ENCODE data around the gene RUFY1. TPM values are rescaled to one million over a fixed set of nuclear protein-coding genes. Genes with fewer than 3 reads are reported as not detected.
"Not testable (repeated sequence)": the region's sequence is repeated elsewhere in the genome, so short reads cannot be mapped to it uniquely, and the experiment has no call there.

Gene RUFY1
- total RNA-seq, 1 donor, result 53.0 TPM

DNA sequence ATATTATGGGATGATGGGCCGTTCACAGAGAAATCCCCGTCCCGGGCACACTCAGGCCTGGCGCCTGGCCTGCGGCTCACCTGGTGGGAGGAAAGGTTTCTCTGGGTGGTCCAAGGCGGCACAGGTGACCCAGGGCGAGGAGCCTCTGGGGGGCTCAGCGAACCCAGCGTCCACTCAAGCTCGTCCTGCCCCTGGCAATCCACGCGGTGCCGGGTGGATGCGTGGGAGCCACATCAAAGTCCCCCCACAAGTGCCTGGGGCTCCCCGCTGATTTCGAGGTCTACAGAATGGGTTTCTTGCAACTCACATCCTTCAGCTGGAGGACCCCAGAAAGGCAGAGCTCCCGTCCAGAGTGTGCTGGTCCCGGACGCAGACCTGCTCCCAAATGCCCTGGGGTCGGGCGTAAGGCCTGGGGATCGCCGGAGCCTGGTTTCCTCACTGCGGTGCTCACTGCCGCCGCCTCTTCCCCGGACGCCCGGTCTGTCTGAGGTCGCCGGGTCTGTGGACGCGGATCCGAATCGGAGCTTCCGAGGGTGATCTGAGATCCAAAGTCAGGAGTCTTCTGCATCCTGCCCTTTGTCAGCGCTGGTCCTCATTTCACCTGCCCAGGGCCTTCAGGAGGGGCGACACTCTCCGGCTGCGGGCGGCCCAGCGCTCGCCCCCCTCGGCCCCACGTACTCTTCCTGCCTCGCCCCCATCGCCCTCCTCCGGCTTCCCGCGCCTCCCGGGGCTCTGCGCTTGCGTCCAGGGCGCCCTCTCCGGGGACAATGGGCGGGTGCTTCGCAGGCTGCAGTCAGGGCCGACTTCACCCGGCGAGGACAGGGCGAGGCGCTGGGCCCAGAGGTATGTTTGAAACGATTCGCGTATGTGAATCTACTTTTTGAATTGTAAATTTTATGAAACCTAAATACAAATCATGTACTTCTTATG is 20.0 kb upstream of the RUFY1 start:
- H3K4me3 ChIP-seq (ENCODE audit: low read depth, low read length), result no peak overlapping the region
- TF ChIP-seq, protein P1, sequence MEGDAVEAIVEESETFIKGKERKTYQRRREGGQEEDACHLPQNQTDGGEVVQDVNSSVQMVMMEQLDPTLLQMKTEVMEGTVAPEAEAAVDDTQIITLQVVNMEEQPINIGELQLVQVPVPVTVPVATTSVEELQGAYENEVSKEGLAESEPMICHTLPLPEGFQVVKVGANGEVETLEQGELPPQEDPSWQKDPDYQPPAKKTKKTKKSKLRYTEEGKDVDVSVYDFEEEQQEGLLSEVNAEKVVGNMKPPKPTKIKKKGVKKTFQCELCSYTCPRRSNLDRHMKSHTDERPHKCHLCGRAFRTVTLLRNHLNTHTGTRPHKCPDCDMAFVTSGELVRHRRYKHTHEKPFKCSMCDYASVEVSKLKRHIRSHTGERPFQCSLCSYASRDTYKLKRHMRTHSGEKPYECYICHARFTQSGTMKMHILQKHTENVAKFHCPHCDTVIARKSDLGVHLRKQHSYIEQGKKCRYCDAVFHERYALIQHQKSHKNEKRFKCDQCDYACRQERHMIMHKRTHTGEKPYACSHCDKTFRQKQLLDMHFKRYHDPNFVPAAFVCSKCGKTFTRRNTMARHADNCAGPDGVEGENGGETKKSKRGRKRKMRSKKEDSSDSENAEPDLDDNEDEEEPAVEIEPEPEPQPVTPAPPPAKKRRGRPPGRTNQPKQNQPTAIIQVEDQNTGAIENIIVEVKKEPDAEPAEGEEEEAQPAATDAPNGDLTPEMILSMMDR (IDR thresholded peaks at IDR 0.05; ENCODE audit: insufficient read depth, low read length), result peak; percentile 23
- DNase-seq (ENCODE audit: low read depth), result no peak

DNA sequence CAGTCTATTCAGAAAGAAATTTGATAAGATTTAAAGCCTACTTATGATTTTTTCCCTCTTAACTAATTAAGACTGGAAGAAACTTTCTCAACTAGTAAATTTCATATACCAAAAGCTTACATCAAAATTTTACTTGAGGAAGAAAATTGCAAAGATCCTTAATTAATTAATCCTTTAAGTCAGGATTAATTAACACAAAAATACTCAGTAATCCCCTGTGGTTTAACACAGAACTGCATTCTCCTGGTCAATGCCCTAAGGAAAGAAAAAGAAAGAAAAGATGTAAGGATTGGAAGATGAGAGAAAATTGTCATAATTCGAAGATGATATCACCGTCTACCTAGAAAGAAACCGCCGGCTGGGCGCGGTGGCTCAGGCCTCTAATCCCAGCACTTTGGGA is 17.3 kb upstream of the RUFY1 start:
- no peak overlapping the region for H3K4me3 ChIP-seq (ENCODE audit: low read depth, low read length)
- TF ChIP-seq, protein P1 (IDR thresholded peaks at IDR 0.05; ENCODE audit: insufficient read depth, low read length), result no peak
- DNase-seq (ENCODE audit: low read depth), result no peak

DNA sequence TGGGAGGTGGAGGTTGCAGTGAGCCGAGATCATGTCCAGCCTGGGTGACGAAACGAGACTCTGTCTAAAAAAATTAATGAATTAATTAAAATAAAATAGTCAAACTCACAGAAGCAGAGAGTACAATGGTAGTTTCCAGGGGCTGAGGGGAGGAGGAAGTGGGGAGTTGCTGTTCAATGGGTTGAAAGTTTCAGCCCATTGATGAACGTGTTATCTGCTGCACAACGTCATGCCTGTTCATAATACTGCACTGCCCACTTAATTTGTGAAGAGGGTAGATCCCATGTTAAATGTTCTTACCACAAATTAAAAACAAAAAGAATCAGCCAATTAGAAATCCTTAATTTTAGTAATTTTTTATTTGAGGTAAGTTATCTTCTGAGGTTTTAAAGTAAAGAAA is 16.4 kb upstream of the RUFY1 start:
- TF ChIP-seq, protein P1 (IDR thresholded peaks at IDR 0.05; ENCODE audit: insufficient read depth, low read length), result no peak

DNA sequence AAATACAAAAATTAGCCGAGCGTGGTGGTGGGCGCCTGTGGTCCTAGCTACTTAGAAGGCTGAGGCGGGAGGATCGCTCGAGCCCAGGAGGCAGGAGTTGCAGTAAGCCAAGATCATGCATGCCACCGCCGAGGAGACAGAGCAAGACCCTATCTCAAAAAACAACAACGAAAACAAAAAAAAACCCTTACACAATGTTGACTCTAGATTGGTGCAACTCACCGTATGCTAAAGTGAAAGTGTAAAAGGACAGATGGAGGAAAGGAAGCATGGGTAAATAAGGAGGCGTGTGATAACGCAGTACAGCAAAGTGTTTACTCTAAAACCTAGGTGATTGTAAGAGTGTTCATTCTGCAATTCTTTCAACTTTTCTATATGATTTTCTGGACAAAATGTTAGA is 15.9 kb upstream of the RUFY1 start:
- H3K4me3 ChIP-seq (ENCODE audit: low read depth, low read length), result no peak overlapping the region
- TF ChIP-seq, protein P1 (IDR thresholded peaks at IDR 0.05; ENCODE audit: insufficient read depth, low read length), result no peak
- DNase-seq (ENCODE audit: low read depth), result no peak

More for the DNA sequence above, 16.4 kb upstream of the RUFY1 start:
- no peak for DNase-seq (ENCODE audit: low read depth)
- H3K4me3 ChIP-seq (ENCODE audit: low read depth, low read length), result no peak overlapping the region

DNA sequence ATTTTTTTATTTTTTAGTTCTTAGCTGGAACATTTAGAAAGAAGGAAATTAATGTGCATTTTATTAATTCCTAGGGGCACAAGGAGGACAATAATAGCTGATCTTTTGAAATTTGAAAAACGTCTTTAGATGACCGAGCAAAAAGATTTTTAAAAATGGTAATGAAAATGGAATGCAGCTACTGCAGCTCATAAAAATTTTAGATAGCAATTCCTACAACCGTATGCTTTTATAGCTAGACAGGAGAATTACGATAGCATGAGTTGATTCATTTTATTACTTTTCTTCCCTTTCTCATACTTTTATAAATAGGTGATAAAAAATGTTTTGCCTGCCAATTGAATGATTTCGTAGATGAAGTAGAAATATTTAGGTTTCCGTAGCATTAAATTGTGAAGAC is 13.7 kb upstream of the RUFY1 start:
- no peak for DNase-seq (ENCODE audit: low read depth)
- no peak overlapping the region for H3K4me3 ChIP-seq (ENCODE audit: low read depth, low read length)
- TF ChIP-seq, protein P1 (IDR thresholded peaks at IDR 0.05; ENCODE audit: insufficient read depth, low read length), result no peak

DNA sequence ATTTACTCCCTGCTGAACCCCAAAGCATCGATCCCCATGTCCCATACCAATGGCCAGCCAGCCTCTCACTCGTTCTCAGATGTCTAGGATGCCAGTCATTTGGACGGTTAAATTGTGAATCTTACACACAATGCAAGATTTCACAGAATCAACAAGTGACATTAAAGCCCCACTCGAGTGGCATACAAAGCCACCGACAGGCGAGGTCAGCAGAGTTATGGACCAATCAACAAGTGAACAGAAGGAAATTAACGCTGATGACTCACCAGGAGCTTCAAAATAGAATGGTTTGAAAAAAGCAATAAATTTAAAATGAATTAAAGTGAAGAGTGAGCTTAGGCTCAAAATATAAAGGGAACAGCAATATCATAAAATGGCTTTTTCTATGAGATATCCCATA is 8.2 kb upstream of the RUFY1 start:
- no peak overlapping the region for H3K4me3 ChIP-seq (ENCODE audit: low read depth, low read length)
- no peak for DNase-seq (ENCODE audit: low read depth)

DNA sequence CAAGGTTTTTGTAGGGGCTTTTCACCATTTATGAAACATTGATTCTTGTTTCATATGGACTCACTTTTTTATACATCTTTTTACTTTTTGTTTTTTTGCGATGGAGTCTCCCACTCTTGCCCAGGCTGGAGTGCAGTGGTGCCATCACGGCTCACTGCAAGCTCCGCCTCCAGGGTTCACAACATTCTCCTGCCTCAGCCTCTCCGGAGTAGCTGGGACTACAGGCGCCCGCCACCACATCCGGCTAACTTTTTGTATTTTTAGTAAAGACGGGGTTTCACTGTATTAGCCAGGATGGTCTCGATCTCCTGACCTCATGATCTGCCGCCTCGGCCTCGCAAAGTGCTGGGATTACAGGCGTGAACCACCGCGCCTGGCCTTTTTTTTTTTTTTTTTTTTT is 7.1 kb upstream of the RUFY1 start:
- not testable (repeated sequence) for DNase-seq (ENCODE audit: low read depth); H3K4me3 ChIP-seq (ENCODE audit: low read depth, low read length)

More for the DNA sequence above, 8.2 kb upstream of the RUFY1 start:
- TF ChIP-seq, protein P1 (IDR thresholded peaks at IDR 0.05; ENCODE audit: insufficient read depth, low read length), result no peak
